HL-60 (cell line): Measurements from ENCODE around the gene CEP85.
A peak's percentile ranks its signal among the peaks of the same experiment; 100 is the strongest.

ENCODE experiments used
- DNase-seq, 2 experiments: peaks; one replicate each; pipeline ENCODE4 v3.0.0-alpha.2; 2010 to 2020; ENCODE audit warnings: low read depth in 1 of 2, low spot score in 1 of 2
- H3K27ac ChIP-seq: fragments of 250-450 bp; sonication (Bioruptor Pico); replicated peaks from 2 replicates; pipeline ENCODE4 v1.5.1; 2020; ENCODE audit warnings: mild to moderate bottlenecking, moderate library complexity
- H3K27me3 ChIP-seq: fragments of 250-450 bp; sonication (Bioruptor Pico); 2 replicates; pipeline ENCODE4 v1.5.1; 2021; ENCODE audit warnings: mild to moderate bottlenecking, moderate library complexity; ENCODE audit not compliant: insufficient read depth, poor library complexity, severe bottlenecking
- H3K4me3 ChIP-seq: replicated peaks from 2 replicates; pipeline ENCODE4 v1.5.1; 2011; ENCODE audit warnings: mild to moderate bottlenecking, control low read depth, low read length; ENCODE audit not compliant: insufficient read depth
- CTCF ChIP-seq: IDR thresholded peaks from one replicate; pipeline ENCODE4 v1.5.1; 2011; ENCODE audit warnings: low read length, control low read depth, inconsistent platforms; ENCODE audit not compliant: insufficient read depth
- GABPA ChIP-seq: IDR thresholded peaks from 2 replicates; pipeline ENCODE4 v1.6.1; 2012; ENCODE audit warnings: low read depth
- POLR2AphosphoS5 ChIP-seq: IDR thresholded peaks from 2 replicates; pipeline ENCODE4 v1.6.1; 2012; ENCODE audit warnings: low read depth
- REST ChIP-seq: IDR thresholded peaks from 2 replicates; pipeline ENCODE4 v1.6.1; 2012; ENCODE audit warnings: low read depth; ENCODE audit not compliant: insufficient replicate concordance
- SPI1 ChIP-seq: IDR thresholded peaks from 2 replicates; pipeline ENCODE4 v1.6.1; 2012; ENCODE audit warnings: low read depth, mild to moderate bottlenecking, borderline replicate concordance
- long read RNA-seq: library from polyadenylated mRNA; unstranded; transcript quantifications from one replicate; pipeline ENCODE4 v2.0.0, GENCODE V29; 2020

The CEP85 gene
- long read RNA-seq, transcript CEP85-201 (14 exons, 3,935 nt): minor isoform, 66 of 308 reads
- long read RNA-seq, transcript CEP85-202 (14 exons, 3,922 nt): major isoform, 159 of 308 reads
- long read RNA-seq, partial matches to known transcripts: 42 of 308 reads
- long read RNA-seq, other reads (novel, unspliced or antisense): 41 of 308 reads

- Histone ChIP-seq H3K4me3 (peak within 1 kb of the TSS; percentile 70), H3K27me3 (no peaks in the 10 kb centered on the region), H3K27ac (peak within 1 kb of the TSS; percentile 87)
- TF ChIP-seq POLR2AphosphoS5 (peak; percentile 82), SPI1 (no peak), CTCF (peak; percentile 92), GABPA (no peak), REST (no peak)
- peak; percentile 94 to 98 for DNase-seq
Observed at GRCh38 chr1:26233903-26234643, at the start of gene CEP85. CEP85 (plus strand) TSS chr1:26234200; CDS start chr1:26239784, 5,584 bp downstream.

- Histone ChIP-seq H3K4me3 (no peak overlapping the region), H3K27ac (no peak overlapping the region), H3K27me3 (no peaks in the 10 kb centered on the region)
- no peak for TF ChIP-seq SPI1
- TF ChIP-seq REST: no peak
- no peak for TF ChIP-seq CTCF
- TF ChIP-seq GABPA: no peak
- TF ChIP-seq POLR2AphosphoS5: no peak
- no peak for DNase-seq
Observed at GRCh38 chr1:26184883-26185282, 49.1 kb upstream of the CEP85 start.

- H3K27me3 ChIP-seq: no peaks in the 10 kb centered on the region
- DNase-seq: no peak
- no peak overlapping the region for H3K27ac ChIP-seq
- TF ChIP-seq SPI1 (no peak), REST (no peak), GABPA (no peak), POLR2AphosphoS5 (no peak), CTCF (no peak)
- H3K4me3 ChIP-seq: no peak overlapping the region
Observed at GRCh38 chr1:26187882-26188281, 46.1 kb upstream of the CEP85 start.
